ENCODE measurements around the gene ARHGAP27. TPM values are rescaled to one million over a fixed set of nuclear protein-coding genes. Genes with fewer than 3 reads are reported as not detected.

ARHGAP27 gene
- total and polyA plus RNA-seq, 8 donors = 3.1 to 22.4 (median 7.4) TPM

DNA sequence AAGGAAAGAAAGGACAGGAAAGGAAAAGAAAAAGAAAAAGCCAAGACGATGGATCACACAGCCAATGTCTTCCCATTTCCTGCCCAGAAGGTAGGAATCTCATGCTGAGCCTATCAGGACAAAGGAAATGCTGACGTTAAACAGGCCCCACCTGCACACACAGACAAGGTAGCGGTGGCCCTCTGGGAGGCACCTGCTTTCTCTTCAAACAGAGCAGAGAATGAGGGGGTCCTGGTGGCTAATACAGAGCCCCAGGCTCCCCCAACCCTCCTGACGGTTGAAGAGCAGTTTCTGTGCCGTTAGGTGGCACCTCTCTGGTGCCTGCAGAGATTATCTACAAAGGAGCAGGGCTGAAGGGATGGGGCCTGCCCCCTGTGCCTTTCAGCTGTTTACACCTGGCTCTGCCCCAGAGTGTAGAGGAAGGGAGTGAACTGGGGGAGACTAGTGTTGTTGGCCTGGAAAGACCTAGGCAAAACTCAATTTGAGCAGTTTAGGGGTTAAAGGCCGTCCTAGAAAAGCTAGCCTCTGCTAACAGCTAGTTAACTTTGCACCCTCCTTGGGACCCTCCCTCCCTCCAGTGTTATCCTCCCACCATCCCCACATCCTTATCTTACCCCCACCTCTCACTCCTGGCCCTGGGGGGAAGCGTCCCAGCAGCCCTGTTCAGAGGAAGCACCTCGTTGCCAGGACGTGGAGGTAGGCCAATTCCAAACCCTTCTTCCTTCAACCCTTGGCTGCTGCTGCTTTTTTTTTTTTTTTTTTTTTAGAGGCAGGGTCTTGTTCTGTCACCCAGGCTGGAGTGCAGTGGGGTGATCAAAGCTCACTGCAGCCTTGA is 56.3 kb downstream of the ARHGAP27 start:
- 78 to 84% methylated on average over 9 of the region's 9 CpGs for WGBS, 2 donors
- intact Hi-C loops (cut with DNase I) = no loop called here
- DNase-seq = no peak
- ATAC-seq = no peak
- H3K4me3 ChIP-seq = no peak overlapping the region
- peaks cover 0 to 12% (median 6%) of the 10 kb centered on the region in 3 donors for H3K4me1 ChIP-seq
- no peak for FAIRE-seq
- TF ChIP-seq, protein P1, sequence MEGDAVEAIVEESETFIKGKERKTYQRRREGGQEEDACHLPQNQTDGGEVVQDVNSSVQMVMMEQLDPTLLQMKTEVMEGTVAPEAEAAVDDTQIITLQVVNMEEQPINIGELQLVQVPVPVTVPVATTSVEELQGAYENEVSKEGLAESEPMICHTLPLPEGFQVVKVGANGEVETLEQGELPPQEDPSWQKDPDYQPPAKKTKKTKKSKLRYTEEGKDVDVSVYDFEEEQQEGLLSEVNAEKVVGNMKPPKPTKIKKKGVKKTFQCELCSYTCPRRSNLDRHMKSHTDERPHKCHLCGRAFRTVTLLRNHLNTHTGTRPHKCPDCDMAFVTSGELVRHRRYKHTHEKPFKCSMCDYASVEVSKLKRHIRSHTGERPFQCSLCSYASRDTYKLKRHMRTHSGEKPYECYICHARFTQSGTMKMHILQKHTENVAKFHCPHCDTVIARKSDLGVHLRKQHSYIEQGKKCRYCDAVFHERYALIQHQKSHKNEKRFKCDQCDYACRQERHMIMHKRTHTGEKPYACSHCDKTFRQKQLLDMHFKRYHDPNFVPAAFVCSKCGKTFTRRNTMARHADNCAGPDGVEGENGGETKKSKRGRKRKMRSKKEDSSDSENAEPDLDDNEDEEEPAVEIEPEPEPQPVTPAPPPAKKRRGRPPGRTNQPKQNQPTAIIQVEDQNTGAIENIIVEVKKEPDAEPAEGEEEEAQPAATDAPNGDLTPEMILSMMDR (IDR thresholded peaks at IDR 0.05) = no peak
- no peaks in the 10 kb centered on the region for H3K9me3 ChIP-seq
- no peak overlapping the region for H3K27ac ChIP-seq
- H3K36me3 ChIP-seq = no peaks in the 10 kb centered on the region
- H3K27me3 ChIP-seq = no peaks in the 10 kb centered on the region

DNA sequence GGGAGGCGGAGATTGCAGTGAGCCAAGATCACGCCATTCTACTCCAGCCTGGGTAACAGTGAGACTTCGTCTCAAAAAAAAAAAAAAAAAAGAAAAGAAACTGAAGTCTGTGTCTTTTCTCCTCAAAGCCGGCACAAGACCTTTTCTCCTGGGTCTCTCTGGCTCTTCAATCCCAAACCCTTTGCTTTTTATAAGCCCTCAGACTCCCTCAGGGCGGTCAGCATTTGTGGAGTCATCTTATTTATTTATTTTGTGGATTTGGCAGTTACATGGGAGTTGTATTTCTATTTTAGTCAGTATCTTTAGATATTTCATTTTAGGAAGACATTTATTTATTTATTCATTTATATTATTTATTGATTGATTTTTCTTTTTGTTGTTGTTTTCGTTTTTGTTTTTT is 58.2 kb downstream of the ARHGAP27 start:
- FAIRE-seq (no peak), ATAC-seq (no peak), DNase-seq (no peak)
- H3K27me3 ChIP-seq = no peaks in the 10 kb centered on the region
- no peak overlapping the region for H3K27ac ChIP-seq
- intact Hi-C loops (cut with DNase I) = no loop called here
- H3K4me3 ChIP-seq = no peak overlapping the region
- 84 to 90% methylated on average over 6 of the region's 6 CpGs for WGBS, 2 donors
- H3K36me3 ChIP-seq = no peaks in the 10 kb centered on the region
- TF ChIP-seq, protein P1 (IDR thresholded peaks at IDR 0.05) = no peak
- H3K9me3 ChIP-seq = no peaks in the 10 kb centered on the region
- peaks cover 0 to 13% (median 6%) of the 10 kb centered on the region in 3 donors for H3K4me1 ChIP-seq

DNA sequence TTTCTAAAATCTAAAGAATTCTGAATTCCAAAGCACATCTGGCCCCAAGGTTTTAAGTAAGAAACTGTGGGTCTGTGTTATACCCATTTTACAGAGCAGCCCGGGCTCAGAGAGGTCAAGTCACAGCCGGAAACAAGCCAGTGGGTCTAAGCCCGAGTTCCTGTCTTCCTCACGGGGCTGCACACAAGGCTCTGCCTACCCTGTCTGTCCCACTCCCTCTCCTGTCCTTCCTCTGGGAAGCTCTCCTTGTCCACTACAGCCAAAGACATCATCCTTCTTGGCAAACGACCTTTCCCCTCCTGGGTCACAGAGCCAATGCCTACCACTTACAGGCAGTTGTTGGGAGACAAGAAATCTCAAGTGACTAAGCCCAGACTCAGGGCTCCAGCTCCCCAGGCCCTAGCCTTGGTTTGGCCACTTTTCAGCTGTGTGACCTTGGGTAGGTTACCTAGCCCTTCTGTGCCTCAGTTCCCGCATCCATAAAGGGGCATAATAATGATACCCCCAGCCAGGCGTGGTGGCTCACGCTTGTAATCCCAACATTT is 60.3 kb downstream of the ARHGAP27 start:
- DNase-seq = peak in 1 of 6 donors; percentile 25
- Histone ChIP-seq H3K27me3 (no peaks in the 10 kb centered on the region), H3K27ac (peak overlapping the region; percentile 69 to 83 (median 78)), H3K36me3 (no peaks in the 10 kb centered on the region), H3K4me3 (no peak overlapping the region), H3K4me1 (peaks cover 0 to 13% (median 6%) of the 10 kb centered on the region in 3 donors), H3K9me3 (no peaks in the 10 kb centered on the region)
- peak in 1 of 4 donors; percentile 4 for ATAC-seq
- intact Hi-C loops (cut with DNase I) = no loop called here
- WGBS, 2 donors = 82 to 85% methylated on average over 8 of the region's 8 CpGs
- TF ChIP-seq, protein P1 (IDR thresholded peaks at IDR 0.05) = no peak
- FAIRE-seq = no peak

DNA sequence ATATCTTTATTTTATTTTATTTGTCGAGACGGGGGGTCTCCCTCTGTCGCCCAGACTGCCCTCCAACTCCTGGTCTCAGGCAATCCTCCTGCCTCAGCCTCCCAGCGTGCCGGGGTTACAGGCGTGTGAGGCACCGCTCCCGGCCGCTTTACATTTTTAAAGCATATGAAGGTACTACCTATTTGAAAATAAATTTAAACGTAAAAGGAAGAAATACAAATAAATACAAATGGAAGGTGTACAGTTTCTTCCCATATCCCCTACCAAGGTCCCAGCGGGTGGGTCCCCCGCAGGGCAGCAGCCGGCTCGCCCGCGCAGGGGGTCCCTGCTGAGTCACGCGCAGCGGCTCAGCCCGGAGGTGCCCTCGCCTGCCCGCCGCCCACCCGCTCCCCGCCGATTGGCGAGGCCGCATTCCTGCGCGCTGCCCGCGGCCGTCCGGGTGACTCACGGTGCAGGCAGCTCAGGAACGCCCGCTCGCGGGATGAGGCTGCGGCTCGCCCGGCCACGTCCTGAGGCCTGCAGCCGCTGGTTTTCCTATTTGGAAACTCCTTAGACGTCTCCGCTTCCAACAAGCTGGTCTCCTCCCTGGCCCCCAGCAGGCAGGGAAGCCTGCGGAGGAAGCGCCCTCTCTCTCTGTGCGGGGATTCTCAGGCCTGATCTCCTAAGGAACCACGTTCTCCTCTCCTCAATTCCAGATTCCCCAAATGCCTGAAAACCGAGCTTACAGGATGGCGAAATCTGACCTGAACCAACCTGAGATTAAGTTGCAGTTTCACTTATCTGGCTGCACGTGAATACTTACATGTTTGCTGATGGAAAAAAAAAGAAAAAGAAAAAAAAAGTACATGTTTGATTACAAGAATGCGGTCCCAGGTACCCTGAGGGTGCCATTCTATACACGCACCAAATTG is 61.0 kb downstream of the ARHGAP27 start:
- WGBS, 2 donors = 15 to 16% methylated on average over 55 of the region's 55 CpGs
- Histone ChIP-seq H3K4me1 (peaks cover 0 to 13% (median 6%) of the 10 kb centered on the region in 3 donors), H3K27me3 (no peaks in the 10 kb centered on the region), H3K27ac (peak overlapping the region; percentile 69 to 83 (median 78)), H3K4me3 (peak overlapping the region in 2 of 4 donors; percentile 28 to 34), H3K9me3 (no peaks in the 10 kb centered on the region), H3K36me3 (no peaks in the 10 kb centered on the region)
- DNase-seq (peak; percentile 71 to 90 (median 80)), ATAC-seq (peak; percentile 96 to 99 (median 97)), FAIRE-seq (no peak)
- intact Hi-C loops (cut with DNase I) = no loop called here
- TF ChIP-seq, protein P1 (IDR thresholded peaks at IDR 0.05) = no peak

Data from pancreas (tissue), 10 donors.